NCI-H146 (cell line): ENCODE results near the gene PDE9A.
A peak's percentile ranks its signal among the peaks of the same experiment; 100 is the strongest.

Source experiments
- DNase-seq: peaks from one replicate; lab custom pipeline; 2025; lab: John Stamatoyannopoulos, UW

The PDE9A gene

DNA sequence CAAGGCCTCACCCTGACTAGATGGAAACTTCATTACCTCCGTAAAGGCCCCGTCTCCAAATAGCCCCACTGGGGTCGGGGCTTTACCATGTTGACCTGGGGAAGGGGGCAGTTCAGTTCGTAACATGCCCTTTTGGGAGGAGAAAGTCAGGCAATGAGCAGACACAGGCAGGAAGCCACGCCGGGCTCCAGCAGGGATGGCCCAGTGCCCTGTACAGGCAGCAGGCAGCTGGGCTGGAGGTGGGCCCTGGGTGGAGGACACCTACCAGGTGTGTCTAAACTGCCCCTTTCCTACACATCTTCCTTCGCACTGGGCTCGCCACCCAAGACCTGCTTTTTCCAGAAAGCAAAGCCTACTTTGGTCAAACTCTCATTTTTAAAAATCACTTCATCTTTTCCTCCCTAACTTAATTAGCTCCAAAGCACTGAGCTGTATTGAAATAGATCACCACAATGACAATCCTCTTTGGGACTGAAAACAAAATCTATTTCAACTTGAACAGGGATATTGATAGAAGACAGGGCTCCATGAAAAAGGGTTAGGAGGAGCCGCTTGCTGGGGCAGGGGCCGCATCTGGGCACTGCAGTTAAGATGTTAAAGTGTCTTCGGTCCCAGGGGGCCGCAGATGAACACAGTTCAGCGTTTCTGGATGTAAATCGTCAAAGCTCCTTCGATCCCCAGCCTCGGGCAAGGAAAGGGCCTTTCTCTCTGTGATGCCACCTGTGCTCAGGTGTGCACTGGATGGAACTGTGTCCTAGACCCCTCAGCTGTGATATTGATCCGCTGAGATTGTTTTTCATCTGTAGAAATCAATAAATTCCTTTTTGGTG lies 104.6 kb downstream of the PDE9A start:
- DNase-seq, result no peak

GRCh38 chr21:42758721-42759593 lies 105.5 kb downstream of the PDE9A start:
- DNase-seq, result no peak

- no peak for DNase-seq
Measured at GRCh38 chr21:42759594-42759927, 106.1 kb downstream of the PDE9A start.

- no peak for DNase-seq
Measured at GRCh38 chr21:42760361-42760950, 107.0 kb downstream of the PDE9A start.

DNA sequence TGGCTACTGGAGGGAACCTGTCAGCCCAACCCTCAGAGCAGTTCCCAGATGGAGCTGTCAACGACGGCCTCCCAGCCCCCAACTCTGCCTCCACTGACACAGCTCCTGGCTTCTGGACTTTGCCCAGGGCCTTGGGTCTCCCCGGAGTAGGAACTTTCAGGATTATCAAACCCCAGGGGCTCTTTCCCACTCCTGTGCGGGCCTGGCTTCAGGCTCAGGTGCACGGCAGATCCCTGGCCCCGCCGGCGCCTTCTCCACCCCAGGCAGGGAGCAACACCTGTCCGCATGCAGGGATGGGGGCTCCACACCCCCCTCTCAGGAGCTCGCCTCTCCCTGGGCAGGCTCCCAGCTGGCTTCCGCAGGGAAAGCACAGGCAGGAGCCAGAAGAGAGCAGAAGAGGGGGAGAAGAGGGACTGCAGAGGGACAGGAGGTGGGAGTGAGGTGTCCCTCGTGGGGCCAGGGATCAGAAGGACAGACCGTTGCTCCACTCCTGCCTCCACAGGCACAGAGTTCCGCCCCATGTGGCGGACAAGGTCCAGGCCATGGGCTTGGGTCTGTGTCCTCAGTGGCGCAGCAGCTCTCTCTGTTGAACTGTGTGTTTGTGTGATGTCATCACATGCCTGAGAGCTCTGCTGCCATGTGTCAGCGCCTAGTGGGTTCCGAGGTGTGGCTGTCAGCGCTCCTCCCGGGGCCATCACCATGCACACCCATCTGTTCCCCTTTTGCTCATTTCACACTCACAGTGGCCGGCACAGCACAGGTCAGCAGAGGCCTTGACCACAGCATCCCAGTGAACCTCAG lies 107.7 kb downstream of the PDE9A start:
- peak; percentile 28 for DNase-seq

GRCh38 chr21:42761776-42762335 lies 108.4 kb downstream of the PDE9A start:
- no peak for DNase-seq

DNA sequence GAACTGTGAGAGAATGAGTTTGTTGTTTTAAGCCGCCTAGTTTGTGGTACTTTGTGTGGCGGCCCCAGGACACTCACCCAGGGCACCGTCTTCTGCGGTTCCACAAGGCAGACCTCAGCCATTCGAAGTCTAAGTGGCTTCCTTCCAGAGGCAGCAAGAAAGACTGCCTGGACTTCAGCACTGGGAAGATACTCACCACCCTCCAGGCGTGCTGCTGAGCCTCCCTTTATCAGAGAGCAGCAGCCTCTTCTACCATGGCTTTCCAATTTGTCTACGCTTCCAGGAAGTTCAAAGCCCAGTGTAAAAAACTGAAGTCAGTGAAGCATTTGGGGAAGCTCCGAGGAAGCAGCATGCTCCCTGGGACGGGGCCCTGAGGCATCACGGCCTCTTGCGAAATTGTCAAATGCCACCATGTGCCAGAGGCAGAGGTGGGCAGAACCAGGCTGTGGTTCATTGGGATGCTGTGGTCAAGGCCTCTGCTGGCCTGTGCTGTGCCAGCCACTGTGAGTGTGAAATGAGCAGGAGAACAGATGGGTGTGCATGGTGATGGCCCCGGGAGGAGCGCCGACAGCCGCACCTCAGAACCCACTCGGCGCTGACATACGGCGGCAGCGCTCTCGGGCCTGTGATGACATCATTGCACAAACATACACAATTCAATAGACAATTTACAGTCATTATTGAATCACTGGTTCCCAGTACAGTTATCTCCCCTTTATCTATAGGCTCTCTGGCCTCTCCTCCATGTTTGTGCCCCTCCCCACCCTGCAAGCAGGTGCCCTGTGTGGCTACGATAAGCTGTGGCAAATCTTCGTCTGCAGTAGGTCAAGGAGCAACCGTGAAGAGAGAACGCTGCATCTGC lies 110.4 kb downstream of the PDE9A start:
- DNase-seq, result peak; percentile 68

- no peak for DNase-seq
Measured at GRCh38 chr21:42764443-42764760, 111.0 kb downstream of the PDE9A start.

GRCh38 chr21:42764883-42765282 lies 111.5 kb downstream of the PDE9A start:
- DNase-seq, result no peak

DNA sequence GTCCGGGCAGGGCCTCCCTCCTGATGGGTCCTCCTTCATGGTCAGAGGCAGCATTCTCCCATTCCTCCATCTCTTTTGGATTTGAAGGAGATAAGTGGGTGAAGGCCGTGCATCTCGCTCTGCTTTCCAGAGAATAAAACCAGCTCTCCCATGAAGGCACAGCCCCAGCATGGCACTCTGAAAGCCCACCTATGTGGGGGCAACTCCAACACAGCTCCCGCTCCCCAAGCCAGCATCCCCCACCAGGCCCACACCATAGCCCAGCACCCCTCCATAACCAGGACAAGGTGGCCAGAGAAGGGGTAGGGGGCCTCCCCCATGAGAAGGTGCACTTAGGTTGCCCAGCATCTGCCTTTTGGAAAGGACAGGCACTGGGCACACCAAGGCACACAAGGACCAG lies 112.2 kb downstream of the PDE9A start:
- no peak for DNase-seq

DNA sequence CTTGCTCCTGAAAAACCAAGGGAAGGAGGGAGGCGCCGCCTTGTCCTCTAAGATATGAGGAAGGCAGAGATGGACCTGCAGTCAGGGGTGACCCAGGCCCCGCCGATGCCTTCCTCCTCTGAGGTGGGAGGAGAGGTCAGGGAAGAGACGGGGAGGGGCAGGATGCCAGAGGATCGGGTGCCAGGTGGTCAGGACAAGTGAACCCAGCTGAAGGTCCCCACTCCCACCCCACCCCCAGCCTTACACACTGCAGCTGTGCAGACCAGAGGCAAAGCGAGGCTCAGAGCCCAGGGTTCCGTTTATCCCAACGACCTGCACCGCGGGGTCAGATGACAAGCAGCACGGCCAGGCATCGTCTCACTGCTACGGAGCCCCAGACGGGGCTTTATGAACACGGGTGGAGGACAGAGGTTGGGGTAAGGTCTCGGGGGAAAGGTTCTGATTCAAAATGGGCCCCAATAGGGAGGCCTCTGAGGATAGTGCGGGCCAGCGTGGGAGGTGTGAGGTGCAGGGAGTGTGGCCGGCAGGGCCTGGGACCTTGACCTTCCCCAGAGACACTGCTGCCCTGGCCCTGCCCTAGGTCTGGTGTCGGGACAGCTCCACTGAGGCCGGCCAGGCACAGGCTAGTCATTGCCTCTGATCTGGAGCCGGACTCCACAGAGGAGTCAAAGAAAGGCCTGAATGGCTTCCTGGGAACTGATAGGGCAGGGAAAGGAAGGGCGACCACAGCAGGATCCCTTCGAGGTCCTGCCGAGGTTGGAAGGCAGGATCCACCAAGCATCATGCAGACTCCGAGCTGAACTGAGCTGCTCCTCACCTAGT lies 113.5 kb downstream of the PDE9A start:
- no peak for DNase-seq

GRCh38 chr21:42767561-42767835 lies 114.1 kb downstream of the PDE9A start:
- no peak for DNase-seq

DNA sequence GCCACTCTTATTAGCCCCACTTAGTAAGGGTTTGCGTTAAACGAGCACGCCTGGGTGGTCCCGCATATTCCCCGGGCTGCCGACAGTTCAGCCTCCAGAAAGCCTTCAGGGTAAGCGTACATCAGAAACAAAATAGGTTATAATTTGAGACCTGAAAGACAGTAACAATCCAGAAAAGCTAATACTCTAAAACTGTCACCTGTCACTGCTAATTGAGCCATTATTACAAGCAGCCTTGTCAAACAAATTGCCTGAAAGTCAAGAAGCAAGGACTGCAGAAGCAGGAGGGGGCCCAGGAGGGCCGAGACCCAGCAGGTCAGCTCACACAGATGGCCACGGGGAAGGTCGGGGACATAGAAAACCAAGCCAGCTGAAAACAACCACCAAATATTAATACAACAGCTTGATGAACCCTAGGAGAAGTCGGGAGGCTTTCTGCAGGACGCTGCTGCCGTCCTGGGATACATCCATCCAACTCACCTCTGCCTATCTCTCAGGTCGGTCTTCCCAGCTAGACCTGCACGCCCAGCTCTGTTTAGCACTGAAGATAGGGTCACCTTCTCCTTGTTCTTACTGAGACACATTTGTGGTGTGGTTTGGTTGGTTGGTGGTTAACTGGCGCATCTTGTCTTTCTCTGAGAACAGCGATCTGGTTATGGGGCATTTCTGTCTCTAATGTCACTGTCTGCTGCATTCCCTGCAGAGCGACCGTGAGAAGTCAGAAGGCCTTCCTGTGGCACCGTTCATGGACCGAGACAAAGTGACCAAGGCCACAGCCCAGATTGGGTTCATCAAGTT lies 115.1 kb downstream of the PDE9A start:
- DNase-seq, result peak; percentile 68

DNA sequence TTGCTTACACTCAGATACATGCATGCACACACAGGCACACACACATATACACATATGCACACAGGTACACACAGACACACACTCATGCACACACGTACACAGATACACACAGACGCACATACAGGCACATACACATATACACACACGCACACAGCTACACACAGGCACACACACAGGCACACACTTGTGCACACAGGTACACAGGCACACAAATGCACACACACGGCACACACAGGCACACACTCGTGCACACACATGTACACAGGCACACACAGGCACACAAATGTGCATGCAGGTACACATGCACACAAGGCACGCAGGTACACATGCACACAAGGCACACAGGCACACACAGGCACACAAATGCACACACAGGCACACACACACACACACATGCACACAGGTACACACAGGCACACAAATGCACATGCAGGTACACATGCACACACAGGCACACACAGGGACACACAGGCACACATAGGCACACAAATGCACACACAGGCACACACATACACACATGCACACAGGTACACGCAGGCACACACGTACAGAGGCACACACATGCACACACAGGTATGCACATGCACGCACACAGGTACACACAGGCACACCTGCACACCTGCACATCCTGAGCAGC lies 115.9 kb downstream of the PDE9A start:
- DNase-seq, result no peak

DNA sequence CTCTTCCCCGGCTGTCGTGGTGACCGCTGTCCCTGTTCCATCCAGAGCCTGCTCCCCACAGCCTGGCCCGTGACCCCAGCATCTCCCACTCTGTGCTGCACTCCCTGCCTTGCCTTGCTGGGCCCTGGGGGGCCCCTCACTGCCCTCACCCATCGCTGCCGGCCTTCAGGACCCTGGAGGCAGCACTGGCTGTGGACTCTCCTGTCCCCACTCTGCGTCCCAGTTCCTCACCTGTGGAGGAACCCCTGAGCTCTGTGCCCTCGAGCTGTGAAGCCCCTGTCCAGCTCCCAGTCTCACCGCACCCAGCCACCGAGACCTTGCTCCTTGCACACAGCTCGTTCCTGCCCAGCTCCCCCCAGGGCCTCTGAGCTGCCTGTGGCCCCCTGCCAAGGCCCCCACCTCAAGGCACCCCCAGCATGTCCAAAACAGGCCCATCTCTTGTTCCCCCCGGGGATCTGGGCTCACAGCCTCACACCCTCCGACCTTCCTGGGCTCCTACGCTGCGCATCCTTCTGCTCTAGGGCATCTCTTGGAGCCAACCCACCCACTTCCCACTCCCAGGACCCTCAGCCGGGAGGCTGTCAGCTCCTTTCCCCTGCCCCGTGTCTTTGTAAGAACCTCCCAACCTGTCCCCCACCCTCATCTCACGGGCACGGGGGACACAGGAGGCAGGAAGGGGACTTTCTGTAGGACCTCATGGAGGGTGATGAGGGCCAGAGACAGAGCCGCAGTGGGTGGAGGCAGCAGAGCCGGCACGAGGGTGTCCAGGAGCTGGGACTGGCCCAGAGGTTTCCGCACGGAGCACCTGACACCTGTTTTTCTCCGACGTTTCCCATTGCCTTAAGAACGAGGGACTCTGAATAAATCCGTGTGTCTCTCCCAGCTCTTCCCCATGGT lies 116.6 kb downstream of the PDE9A start:
- DNase-seq, result no peak

DNA sequence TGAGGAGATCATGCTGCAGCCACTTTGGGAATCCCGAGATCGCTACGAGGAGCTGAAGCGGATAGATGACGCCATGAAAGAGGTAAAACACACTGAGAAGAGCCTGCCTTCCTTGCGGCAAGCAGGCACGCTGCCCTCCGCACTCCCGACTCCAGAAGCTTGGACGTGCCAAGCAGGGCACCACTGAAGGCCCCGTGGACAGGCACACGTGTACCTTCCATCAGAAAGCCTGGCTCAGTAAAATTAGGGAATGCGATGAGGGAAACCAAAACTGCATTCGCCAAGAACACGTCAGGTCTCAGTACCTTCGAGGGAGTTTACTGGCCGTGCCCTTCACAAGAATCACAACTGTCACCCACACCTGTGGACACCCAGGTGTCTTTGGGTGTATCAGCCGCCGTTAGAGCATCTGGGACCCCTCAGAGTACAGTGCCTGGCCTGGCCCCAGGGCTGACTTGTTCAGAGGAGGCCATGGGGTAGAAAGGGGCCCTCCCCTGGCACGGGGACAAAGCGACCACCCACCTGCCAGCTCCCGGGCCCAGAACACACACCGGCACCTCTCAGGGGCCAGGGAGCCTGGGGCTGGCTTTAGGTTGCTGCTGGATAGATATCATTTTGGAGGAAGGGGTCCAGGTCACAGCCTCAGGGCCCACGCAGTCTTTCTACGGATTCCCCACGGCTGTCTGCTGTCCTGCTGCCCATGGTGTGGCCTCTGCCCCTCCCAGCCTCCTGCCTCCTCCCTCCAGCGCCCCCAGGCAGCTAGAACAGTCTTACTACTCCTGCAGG lies 117.5 kb downstream of the PDE9A start:
- no peak for DNase-seq

DNA sequence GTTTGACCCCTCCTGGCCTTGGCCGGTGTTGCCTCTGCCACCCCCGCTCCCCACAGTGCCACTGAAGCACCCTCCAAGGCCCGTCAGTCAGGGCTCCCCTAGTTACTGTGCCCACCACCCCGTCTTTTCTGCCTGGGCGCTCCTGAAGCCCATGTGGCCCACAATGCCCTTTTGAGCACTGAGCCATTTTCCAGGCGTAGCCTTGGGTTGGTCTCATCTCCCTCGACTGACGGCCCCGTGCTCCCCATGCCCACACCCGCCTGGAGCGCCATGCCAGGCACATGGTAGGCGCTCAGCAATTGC lies 118.0 kb downstream of the PDE9A start:
- DNase-seq, result no peak
